Endothelial cell of umbilical vein (primary cell): ENCODE results near the gene BEX2. TPM values are rescaled to one million over a fixed set of nuclear protein-coding genes. Genes with fewer than 3 reads are reported as not detected.
A peak's percentile ranks its signal among the peaks of the same experiment; 100 is the strongest.

Experiments used
- BruUV-seq: library from RNA; stranded (reverse); fragments of 400-500 nt; replicated peaks from 2 replicates; lab custom pipeline; 2021; lab: Mats Ljungman, UMichigan
- CTCF ChIA-PET: fragments of 300-600, 350-600 bp; sonication (Branson Sonifier 250); formaldehyde crosslinking; loops from one replicate; lab custom pipeline; 2021; ENCODE audit warnings: antibody characterized with exemption, inconsistent platforms; lab: Charles Lee
- POLR2A ChIA-PET: fragments of 300-600, 350-600 bp; sonication (Branson Sonifier 250); formaldehyde crosslinking; loops from one replicate; lab custom pipeline; 2021; ENCODE audit warnings: antibody characterized with exemption, inconsistent platforms; lab: Charles Lee
- DNase-seq: peaks from one replicate; pipeline ENCODE4 v3.0.0-alpha.2; 2011; ENCODE audit warnings: low read depth, low spot score
- FAIRE-seq: peaks from 2 replicates; lab custom pipeline; 2011; peaks lifted over from hg19 to GRCh38; lab: Jason Lieb, UNC
- H2AFZ ChIP-seq: 2 replicates; pipeline ENCODE4 v1.6.0; 2012; ENCODE audit warnings: low read depth, low read length, control low read depth, inconsistent platforms
- H3K27ac ChIP-seq: 2 replicates; pipeline ENCODE4 v1.5.1; 2011; ENCODE audit warnings: low read depth, mild to moderate bottlenecking, control low read depth, low read length, moderate library complexity; ENCODE audit not compliant: insufficient read depth
- H3K27me3 ChIP-seq, 2 experiments: 2 replicates each; pipeline versions ENCODE4 v1.6.0 to v1.6.1; 2011; ENCODE audit warnings: low read length in 2 of 2, mixed read lengths in 1 of 2; ENCODE audit not compliant: control insufficient read depth in 2 of 2, insufficient read depth in 2 of 2
- H3K36me3 ChIP-seq, 2 experiments: 2 replicates in 1 of 2; 3 replicates in 1 of 2; pipeline ENCODE4 v1.5.1; 2011; ENCODE audit warnings: low read length in 2 of 2, mild to moderate bottlenecking in 1 of 2, moderate library complexity in 1 of 2; ENCODE audit not compliant: control insufficient read depth in 2 of 2, insufficient read depth in 2 of 2; ENCODE audit errors: extremely low read depth in 1 of 2
- H3K4me1 ChIP-seq: 3 replicates; pipeline ENCODE4 v1.5.1; 2011; ENCODE audit warnings: mild to moderate bottlenecking, low read length; ENCODE audit not compliant: control insufficient read depth, insufficient read depth; ENCODE audit errors: extremely low read depth
- H3K4me2 ChIP-seq: 2 replicates; pipeline ENCODE4 v1.6.1; 2011; ENCODE audit warnings: low read length, control low read depth, mixed read lengths; ENCODE audit not compliant: insufficient read depth
- H3K4me3 ChIP-seq, 3 experiments: fragments of 200-600 bp in 1 of 3; sonication (generic), shearing (Covaris generic) in 1 of 3; replicated peaks in 1 of 3; 2 replicates each; pipeline ENCODE4 v1.5.1; 2011 to 2016; ENCODE audit warnings: control low read depth in 3 of 3, low read length in 3 of 3, mild to moderate bottlenecking in 2 of 3, inconsistent platforms in 1 of 3, low read depth in 1 of 3, moderate library complexity in 1 of 3; ENCODE audit not compliant: insufficient read depth in 1 of 3
- H3K79me2 ChIP-seq: 2 replicates; pipeline ENCODE4 v1.6.0; 2012; ENCODE audit warnings: low read length, inconsistent platforms; ENCODE audit not compliant: control insufficient read depth, insufficient read depth
- H3K9ac ChIP-seq: replicated peaks from 2 replicates; pipeline ENCODE3; 2011; ENCODE audit warnings: low read length, control low read depth; ENCODE audit not compliant: insufficient read depth; ENCODE audit errors: extremely low read depth
- H3K9me1 ChIP-seq: replicated peaks from 3 replicates; pipeline ENCODE4 v1.6.0; 2011; ENCODE audit warnings: mild to moderate bottlenecking, low read length; ENCODE audit not compliant: control insufficient read depth, insufficient read depth; ENCODE audit errors: extremely low read depth
- H3K9me3 ChIP-seq: replicated peaks from 2 replicates; pipeline ENCODE4 v1.5.1; 2012; ENCODE audit warnings: low read length, inconsistent platforms; ENCODE audit not compliant: control insufficient read depth, insufficient read depth
- H4K20me1 ChIP-seq: replicated peaks from 2 replicates; pipeline ENCODE3; 2011; ENCODE audit warnings: mild to moderate bottlenecking, low read length; ENCODE audit not compliant: control insufficient read depth, insufficient read depth; ENCODE audit errors: extremely low read depth
- CTCF ChIP-seq, 2 donors: IDR thresholded peaks; 1 replicate in 1 of 2; 2 replicates in 1 of 2; pipeline ENCODE4 v1.5.1; 2011; ENCODE audit warnings: low read length in 2 of 2, mild to moderate bottlenecking in 2 of 2, moderate library complexity in 2 of 2, control low read depth in 1 of 2, inconsistent platforms in 1 of 2, low read depth in 1 of 2; ENCODE audit not compliant: insufficient read depth in 1 of 2; ENCODE audit errors: extremely low read depth in 1 of 2
- JUN ChIP-seq: IDR thresholded peaks from 2 replicates; pipeline ENCODE4 v1.6.1; 2011; ENCODE audit warnings: borderline replicate concordance, low read depth; ENCODE audit not compliant: insufficient read length, insufficient read depth
- POLR2A ChIP-seq: IDR thresholded peaks from 2 replicates; pipeline ENCODE4 v1.6.1; 2012; ENCODE audit warnings: low read depth, mild to moderate bottlenecking, control low read depth, low read length
- POLR2AphosphoS5 ChIP-seq: IDR thresholded peaks from 2 replicates; pipeline ENCODE4 v1.6.1; 2012; ENCODE audit warnings: low read depth, mild to moderate bottlenecking, control low read depth, low read length, moderate library complexity; ENCODE audit not compliant: insufficient read depth
- dilution Hi-C: fragments of 300-500 bp; cut with MboI; formaldehyde crosslinking; loops from one replicate; pipeline ENCODE4 v1.15.0; 2019; ENCODE audit warnings: low sequenced_read_pairs; ENCODE audit not compliant: extremely low pct_ligation_motif_present
- intact Hi-C: fragments of 100-400 bp; cut with micrococcal nuclease; formaldehyde crosslinking; loops from one replicate; pipeline ENCODE4 v1.10.0; 2022
- polyA plus RNA-seq, 4 experiments: library from polyadenylated mRNA; depleted of rRNA in 3 of 4; stranded (reverse) in 3 of 4; unstranded in 1 of 4; fragments of >200 nt; gene quantifications; 2 replicates each; pipeline versions ENCODE4 v1.2.1 to v1.2.3, GENCODE V29; 2011 to 2012; ENCODE audit warnings: missing spikeins in 1 of 4
- total RNA-seq: library from RNA; stranded (reverse); gene quantifications from 2 replicates; pipeline ENCODE4 v1.2.3, GENCODE V29; 2021

BEX2 gene
- total and polyA plus RNA-seq, 2 donors (not counting 3 experiments of a cell fraction or from before 2014, with no cell fraction given), result 1.4 TPM

GRCh38 chrX:103356130-103356798 is 45.5 kb upstream of the BEX2 start, which contains the start of gene TCEAL9:
Gene TCEAL9, plus strand, starts transcription at chrX:103356506. Its CDS starts 1,179 bp downstream, at chrX:103357685.
- intact Hi-C loops (loop anchor here (1.0 to 5.0 kb wide), 2 partner anchors 48 to 106 kb away; no protein-coding TSS in a partner anchor), dilution Hi-C loops (no loop called here)
- H4K20me1 ChIP-seq, result no peaks in the 10 kb centered on the region
- H3K27ac ChIP-seq, result peak within 1 kb of the TSS; percentile 91
- FAIRE-seq, result peak; percentile 87
- DNase-seq, result peak; percentile 79
- H3K9me3 ChIP-seq, result no peaks in the 10 kb centered on the region
- peaks cover 18% of the 10 kb centered on the region for H3K4me1 ChIP-seq
- peak within 1 kb of the TSS; percentile 98 for H3K9ac ChIP-seq
- no peaks in the 10 kb centered on the region for H3K36me3 ChIP-seq
- TF ChIP-seq JUN (no peak), CTCF (IDR thresholded peaks at IDR 0.05; ENCODE audit: extremely low read depth in 1 of 2, insufficient read depth in 1 of 2, low read depth in 1 of 2, low read length in 2 of 2) (no peak), POLR2AphosphoS5 (peak; percentile 76), POLR2A (peak; percentile 78)
- CTCF ChIA-PET, result interaction anchor here (0.9 to 3.7 kb wide), 5 partner anchors 13 to 145 kb away, joined by 3 to 27 read pairs (median 7); partner anchors contain the start of genes BEX3 and TCEAL8
- H3K79me2 ChIP-seq, result peaks cover 20% of the 10 kb centered on the region
- BruUV-seq, result no TSS peak
- H2AFZ ChIP-seq, result peak within 1 kb of the TSS; percentile 83
- peak within 1 kb of the TSS; percentile 81 to 97 (median 90) for H3K4me3 ChIP-seq
- POLR2A ChIA-PET, result interaction anchor here (0.7 to 2.3 kb wide), 3 partner anchors 20 to 49 kb away, joined by 3 to 7 read pairs (median 7); partner anchors contain the start of gene BEX3
- no peaks in the 10 kb centered on the region for H3K9me1 ChIP-seq
- H3K27me3 ChIP-seq, result no peaks in the 10 kb centered on the region
- H3K4me2 ChIP-seq, result peak within 1 kb of the TSS; percentile 77
